ENCODE measurements around the gene SLC19A1. TPM values are rescaled to one million over a fixed set of nuclear protein-coding genes. Genes with fewer than 3 reads are reported as not detected.

SLC19A1 gene
- total RNA-seq, 2 donors from 2014 or later = 12.2 to 15.5 TPM

GRCh38 chr21:45588871-45589491 lies 46.7 kb upstream of the SLC19A1 start:
- peaks cover 4% of the 10 kb centered on the region for H3K4me1 ChIP-seq (replicated peaks)
- intact Hi-C loops (cut with DNase I) = no loop called here
- no peaks in the 10 kb centered on the region for H3K27me3 ChIP-seq (replicated peaks; ENCODE audit: insufficient read depth)
- TF ChIP-seq POLR2A (IDR thresholded peaks at IDR 0.05) = no peak
- TF ChIP-seq CTCF (IDR thresholded peaks at IDR 0.05) = no peak
- no peak for TF ChIP-seq POLR2AphosphoS5 (IDR thresholded peaks at IDR 0.05)
- no peaks in the 10 kb centered on the region for H3K9me3 ChIP-seq
- no peak overlapping the region for H3K27ac ChIP-seq
- no peak for DNase-seq (ENCODE audit: low spot score)
- WGBS = 81% methylated on average over 5 of the region's 5 CpGs
- no peak overlapping the region for H3K4me3 ChIP-seq
- no peaks in the 10 kb centered on the region for H3K36me3 ChIP-seq

GRCh38 chr21:45588086-45588825 lies 46.0 kb upstream of the SLC19A1 start:
- TF ChIP-seq POLR2A (IDR thresholded peaks at IDR 0.05) (no peak), CTCF (IDR thresholded peaks at IDR 0.05) (no peak), POLR2AphosphoS5 (IDR thresholded peaks at IDR 0.05) (no peak)
- no peaks in the 10 kb centered on the region for H3K9me3 ChIP-seq
- peaks cover 4% of the 10 kb centered on the region for H3K4me1 ChIP-seq (replicated peaks)
- no peaks in the 10 kb centered on the region for H3K36me3 ChIP-seq
- no peak overlapping the region for H3K27ac ChIP-seq
- no peak for DNase-seq (ENCODE audit: low spot score)
- no peak overlapping the region for H3K4me3 ChIP-seq
- intact Hi-C loops (cut with DNase I) = no loop called here
- no peaks in the 10 kb centered on the region for H3K27me3 ChIP-seq (replicated peaks; ENCODE audit: insufficient read depth)
- 88% methylated on average over 10 of the region's 10 CpGs for WGBS

- Histone ChIP-seq H3K36me3 (no peaks in the 10 kb centered on the region), H3K4me1 (replicated peaks) (peaks cover 4% of the 10 kb centered on the region), H3K27me3 (replicated peaks; ENCODE audit: insufficient read depth) (no peaks in the 10 kb centered on the region), H3K4me3 (no peak overlapping the region), H3K27ac (no peak overlapping the region), H3K9me3 (no peaks in the 10 kb centered on the region)
- 79% methylated on average over 5 of the region's 5 CpGs for WGBS
- intact Hi-C loops (cut with DNase I) = no loop called here
- no peak for TF ChIP-seq CTCF (IDR thresholded peaks at IDR 0.05)
- TF ChIP-seq POLR2A (IDR thresholded peaks at IDR 0.05) = no peak
- no peak for TF ChIP-seq POLR2AphosphoS5 (IDR thresholded peaks at IDR 0.05)
- DNase-seq (ENCODE audit: low spot score) = no peak
Measured at GRCh38 chr21:45586289-45586858, 44.1 kb upstream of the SLC19A1 start.

- Histone ChIP-seq H3K27ac (no peak overlapping the region), H3K9me3 (no peaks in the 10 kb centered on the region), H3K27me3 (replicated peaks; ENCODE audit: insufficient read depth) (no peaks in the 10 kb centered on the region), H3K4me3 (no peak overlapping the region), H3K4me1 (replicated peaks) (no peaks in the 10 kb centered on the region), H3K36me3 (no peaks in the 10 kb centered on the region)
- TF ChIP-seq CTCF (IDR thresholded peaks at IDR 0.05) = no peak
- no peak for TF ChIP-seq POLR2A (IDR thresholded peaks at IDR 0.05)
- no peak for TF ChIP-seq POLR2AphosphoS5 (IDR thresholded peaks at IDR 0.05)
- intact Hi-C loops (cut with DNase I) = no loop called here
- DNase-seq (ENCODE audit: low spot score) = no peak
- WGBS = 88% methylated on average over 4 of the region's 4 CpGs
Measured at GRCh38 chr21:45584786-45585185, 42.5 kb upstream of the SLC19A1 start.

Measured in prostate gland (tissue), 2 donors.